GM21737 (cell line): ENCODE data around the gene RAPGEF1.

Experiments used
- ATAC-seq: cut with Tn5 transposase; IDR thresholded peaks from one replicate; pipeline ENCODE4 v1.9.1; 2021; ENCODE audit warnings: mild to moderate bottlenecking, moderate library complexity; ENCODE audit not compliant: unreplicated experiment

Gene RAPGEF1

GRCh38 chr9:131590907-131591844 lies 148.7 kb downstream of the RAPGEF1 start:
- ATAC-seq, result peak; percentile 60

DNA sequence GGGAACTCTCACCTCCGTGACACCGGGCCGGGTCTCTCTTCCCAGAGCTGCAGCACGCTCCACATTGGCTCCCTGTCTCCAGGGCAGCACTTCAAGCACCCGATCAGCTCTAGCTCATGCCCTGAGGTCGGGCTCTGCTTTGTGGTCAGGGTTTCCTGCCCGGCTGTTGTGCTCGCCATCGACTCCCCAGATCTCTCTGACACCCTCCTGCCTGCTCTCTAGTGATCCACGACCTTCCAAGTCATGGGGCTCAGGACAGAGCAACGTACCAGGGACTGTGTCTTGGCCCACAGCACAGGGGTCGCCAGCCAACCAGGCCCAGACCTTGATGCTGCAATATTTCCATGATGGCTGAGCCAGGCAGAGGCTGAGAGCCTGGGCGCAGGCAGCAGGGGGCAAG lies 149.4 kb downstream of the RAPGEF1 start:
- ATAC-seq, result no peak

DNA sequence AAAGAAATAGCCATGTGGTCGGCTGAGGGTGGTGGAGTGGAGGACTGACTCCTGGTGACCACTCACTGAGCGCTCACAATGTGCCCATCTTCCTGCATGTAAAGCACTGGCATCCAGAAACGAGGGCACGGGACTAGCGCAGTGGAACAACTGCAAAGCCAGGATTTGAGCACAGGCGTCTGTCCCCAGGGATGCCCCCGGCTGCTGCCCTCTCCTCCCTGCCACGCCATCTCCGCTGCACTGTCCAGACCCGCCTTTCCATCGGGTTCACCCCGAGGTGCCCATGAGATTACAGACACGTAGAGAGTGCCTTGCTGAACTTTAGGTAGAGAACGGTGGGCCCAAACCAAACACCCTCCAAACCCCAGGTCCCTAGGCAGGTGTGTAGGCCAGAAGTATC lies 149.9 kb downstream of the RAPGEF1 start:
- no peak for ATAC-seq

DNA sequence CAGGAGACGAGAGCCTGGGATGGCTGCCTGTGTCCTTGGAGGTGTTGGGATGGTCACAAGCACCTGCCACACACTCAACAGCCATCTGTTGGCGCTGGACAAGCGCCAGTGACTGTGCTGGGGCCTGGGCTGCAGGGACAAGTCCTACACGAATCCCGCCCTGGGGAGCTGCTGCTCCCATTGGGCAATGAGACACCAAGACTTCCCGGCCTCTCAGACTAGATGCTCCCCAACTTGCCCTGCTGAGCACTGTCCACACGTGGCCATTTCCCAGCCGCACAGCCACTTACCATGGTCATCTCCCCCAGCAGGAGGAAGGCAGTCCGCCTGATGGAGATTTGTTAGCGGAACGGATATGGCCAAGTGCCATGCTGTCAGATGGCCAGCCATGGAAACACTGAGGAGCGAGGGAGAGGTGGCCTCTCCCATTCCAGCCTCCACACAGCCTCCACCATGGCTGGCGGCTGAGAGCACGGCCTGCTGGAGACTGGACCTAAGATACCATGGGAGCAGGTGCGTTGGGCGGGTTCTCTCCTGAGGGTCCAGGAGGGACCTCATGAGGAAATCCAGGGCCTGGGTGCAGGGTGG lies 150.7 kb downstream of the RAPGEF1 start:
- no peak for ATAC-seq

DNA sequence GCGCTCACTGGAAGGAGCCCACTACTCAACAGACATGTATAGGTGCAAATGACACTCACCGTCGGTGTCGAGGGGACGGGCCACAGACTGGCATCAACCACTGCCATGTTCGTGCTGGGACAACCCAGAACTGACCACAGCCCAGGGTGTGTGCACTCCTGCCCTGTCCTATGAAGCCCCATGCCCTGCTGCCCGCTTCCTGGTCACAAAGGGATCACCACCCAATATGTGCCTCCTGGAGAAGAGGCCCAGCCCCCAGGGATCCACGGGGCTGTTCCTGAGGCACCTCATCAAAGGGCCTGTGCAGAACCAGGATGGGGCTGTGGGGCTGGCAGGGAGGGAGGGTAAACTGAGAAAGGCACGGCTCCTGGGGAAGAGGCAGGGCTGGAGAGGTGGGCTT lies 151.5 kb downstream of the RAPGEF1 start:
- ATAC-seq, result no peak

DNA sequence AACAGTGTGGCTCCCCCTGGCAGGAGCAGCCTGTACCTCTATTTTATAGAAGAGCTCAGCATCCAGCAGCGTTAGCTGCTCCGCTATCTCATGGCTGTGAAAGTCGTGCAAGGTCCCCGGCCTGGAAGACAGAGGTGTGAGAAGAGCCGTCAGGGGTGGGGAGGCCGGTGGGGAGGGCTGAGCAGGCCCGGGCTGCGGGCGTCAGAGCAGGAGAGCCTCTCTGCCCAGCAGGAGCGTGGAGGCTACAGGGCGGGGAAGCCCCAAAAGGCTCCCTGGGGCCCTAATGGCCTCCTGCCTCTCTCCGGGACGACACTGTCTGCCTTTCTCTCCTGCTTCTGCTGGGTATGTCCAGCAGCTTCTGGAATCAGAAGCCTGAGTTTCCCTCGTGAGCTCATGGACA lies 152.0 kb downstream of the RAPGEF1 start:
- ATAC-seq, result no peak

GRCh38 chr9:131587331-131587730 lies 152.5 kb downstream of the RAPGEF1 start:
- ATAC-seq, result no peak

- ATAC-seq, result no peak
Observed at GRCh38 chr9:131585375-131585774, 154.5 kb downstream of the RAPGEF1 start.

DNA sequence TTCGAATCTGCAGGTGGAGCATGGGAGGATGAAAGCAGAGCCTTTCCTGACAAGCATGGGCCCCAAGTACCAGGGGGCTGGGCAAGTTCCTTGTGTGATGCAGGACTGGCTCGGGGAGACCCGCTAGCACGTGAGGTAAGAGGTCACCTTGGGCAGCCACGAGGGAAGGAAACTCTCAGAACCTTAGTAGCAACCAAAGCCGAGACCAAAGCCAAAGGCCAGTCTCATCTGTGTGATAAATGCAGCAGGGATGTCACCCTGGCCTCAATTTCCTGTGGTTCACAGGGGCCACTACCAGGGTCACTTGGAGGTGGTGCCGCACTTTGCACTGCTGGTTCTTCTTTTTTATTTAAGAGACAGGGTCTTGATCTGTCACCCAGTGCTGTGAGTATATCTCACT lies 155.0 kb downstream of the RAPGEF1 start:
- ATAC-seq, result no peak

DNA sequence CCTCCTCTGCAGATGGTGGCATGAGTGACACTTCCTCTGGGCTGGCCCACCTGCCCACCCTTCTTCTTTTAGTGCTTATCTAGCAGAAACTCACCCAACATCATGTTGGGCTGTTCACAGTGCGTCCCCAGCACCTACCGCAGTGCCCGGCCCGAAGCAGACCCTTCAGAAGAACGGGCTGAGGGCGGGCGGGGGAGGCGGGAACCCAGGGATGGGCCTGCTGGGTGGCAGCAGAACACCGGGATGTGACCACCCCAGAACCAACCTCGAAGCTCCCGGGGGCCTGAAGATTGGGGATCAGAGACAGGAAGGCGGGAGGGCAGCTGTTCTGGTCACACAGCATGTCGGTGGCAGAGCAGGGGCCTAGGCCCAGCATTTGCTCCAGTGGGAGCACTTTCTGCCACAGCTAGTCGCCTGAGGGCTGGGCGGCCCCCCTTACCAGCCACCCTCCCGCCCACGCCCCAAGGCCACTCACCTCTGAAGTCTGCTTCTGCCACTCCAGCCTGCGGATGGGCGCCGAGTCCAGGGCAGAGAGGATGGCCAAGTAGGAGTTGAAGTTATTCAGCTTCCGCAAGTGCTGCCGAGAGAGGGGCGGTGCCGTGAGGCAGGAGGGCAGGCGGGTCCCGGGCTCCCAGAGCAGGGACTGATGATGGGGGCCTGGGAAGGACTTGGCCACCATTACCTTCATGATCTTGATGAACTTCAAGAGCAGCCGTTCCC lies 155.9 kb downstream of the RAPGEF1 start:
- no peak for ATAC-seq

DNA sequence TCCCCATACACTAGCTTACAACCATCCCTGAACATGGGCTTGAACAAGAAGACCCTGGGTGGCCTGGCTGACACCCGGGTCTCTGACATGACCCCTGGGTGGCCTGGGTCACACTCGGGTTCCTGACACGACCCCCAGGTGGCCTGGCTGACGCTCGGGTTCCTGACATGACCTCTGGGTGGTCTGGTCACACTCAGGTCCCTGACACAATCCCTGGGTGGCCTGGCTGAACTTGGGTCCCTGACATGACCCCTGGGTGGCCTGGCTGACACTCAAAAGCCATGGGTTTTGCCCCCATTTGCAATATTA lies 156.6 kb downstream of the RAPGEF1 start:
- no peak for ATAC-seq

GRCh38 chr9:131582466-131583336 lies 157.2 kb downstream of the RAPGEF1 start:
- no peak for ATAC-seq

- no peak for ATAC-seq
Observed at GRCh38 chr9:131582056-131582455, 157.8 kb downstream of the RAPGEF1 start.

GRCh38 chr9:131580358-131580757 lies 159.5 kb downstream of the RAPGEF1 start:
- ATAC-seq, result no peak

- ATAC-seq, result no peak
Observed at GRCh38 chr9:131579789-131580211, 160.1 kb downstream of the RAPGEF1 start.

GRCh38 chr9:131578731-131579504 lies 161.0 kb downstream of the RAPGEF1 start:
- ATAC-seq, result peak; percentile 59

DNA sequence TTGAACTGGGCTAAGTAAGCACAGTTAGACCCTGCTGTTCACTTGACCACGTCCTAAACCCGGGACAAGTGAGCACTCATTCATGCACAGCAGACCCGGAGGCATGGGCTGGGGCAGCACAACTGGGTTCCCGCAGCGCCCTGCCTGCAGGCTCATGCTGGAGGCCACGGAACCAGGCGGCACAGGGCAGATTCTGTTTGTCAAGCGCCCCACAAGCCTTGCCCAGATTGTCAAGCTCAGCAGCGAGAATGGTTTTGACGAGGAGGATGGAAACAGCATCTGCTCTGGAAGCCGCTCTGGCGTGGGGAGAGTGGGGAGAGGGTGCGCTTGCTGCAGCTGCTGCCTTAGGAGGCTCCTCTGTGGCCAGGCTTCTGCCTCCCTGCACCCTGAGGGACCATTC lies 161.9 kb downstream of the RAPGEF1 start:
- ATAC-seq, result no peak

GRCh38 chr9:131577005-131578000 lies 162.6 kb downstream of the RAPGEF1 start:
- ATAC-seq, result no peak
